Measurements from ENCODE around the gene TRMT61B.

Gene TRMT61B

GRCh38 chr2:28855193-28855592 lies 14.9 kb downstream of the TRMT61B start:
- no peak for DNase-seq

- no peak for DNase-seq
Measured at GRCh38 chr2:28842042-28842441, 28.1 kb downstream of the TRMT61B start.

DNA sequence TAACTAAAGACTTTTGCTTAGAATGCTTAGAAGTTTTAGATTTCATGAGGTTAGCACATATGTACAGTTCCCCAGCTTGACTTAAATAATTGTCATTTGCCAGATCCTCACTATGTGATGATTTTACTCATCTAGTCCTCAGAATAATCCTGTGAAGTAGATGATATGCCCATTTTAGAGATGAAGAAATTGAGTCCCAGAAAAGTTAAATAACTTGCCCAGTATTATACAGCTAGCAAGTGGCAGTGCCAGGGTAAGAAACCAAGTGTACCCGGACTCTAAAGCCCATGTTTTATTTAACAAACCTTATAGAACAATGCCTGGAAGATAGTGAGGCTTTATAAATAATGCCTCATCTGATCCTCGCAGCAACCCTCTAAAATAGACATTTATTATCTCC lies 31.1 kb downstream of the TRMT61B start:
- DNase-seq, result no peak

GRCh38 chr2:28835781-28836180 lies 34.3 kb downstream of the TRMT61B start:
- DNase-seq, result no peak

DNA sequence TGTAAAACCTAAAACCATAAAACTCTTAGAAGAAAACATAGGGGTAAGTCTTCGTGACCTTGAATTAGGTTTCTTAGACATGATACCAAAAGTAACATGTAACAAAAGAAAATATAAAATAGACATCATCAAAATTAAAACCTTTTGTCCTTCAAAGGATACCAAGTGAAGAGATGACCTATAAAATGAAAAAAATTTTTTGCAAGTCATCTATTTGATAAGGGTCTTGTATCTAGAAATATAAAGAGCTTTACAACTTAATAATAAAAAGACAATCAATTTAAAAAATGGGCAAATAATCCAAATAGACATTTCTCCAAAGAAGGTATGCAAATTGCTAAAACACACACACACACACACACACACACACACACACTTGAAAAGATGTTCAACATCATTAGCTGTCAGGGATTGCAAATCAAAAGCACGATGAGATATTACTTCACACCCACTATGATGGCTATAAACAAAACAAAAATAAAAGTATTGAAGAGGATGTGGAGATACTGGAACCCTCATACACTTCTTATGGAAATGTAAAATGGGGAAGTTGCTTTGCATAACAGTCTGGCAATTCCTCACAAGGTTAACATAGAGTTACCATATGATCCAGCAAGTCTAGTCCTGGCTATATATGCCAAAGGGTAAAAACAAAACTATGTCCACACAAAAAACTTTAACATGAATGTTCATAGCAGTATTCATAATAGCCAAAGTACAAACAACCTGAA lies 36.2 kb downstream of the TRMT61B start:
- DNase-seq, result no peak

- no peak for DNase-seq
Measured at GRCh38 chr2:28828382-28828781, 41.7 kb downstream of the TRMT61B start.

GRCh38 chr2:28824870-28825269 lies 45.2 kb downstream of the TRMT61B start:
- DNase-seq, result no peak

DNA sequence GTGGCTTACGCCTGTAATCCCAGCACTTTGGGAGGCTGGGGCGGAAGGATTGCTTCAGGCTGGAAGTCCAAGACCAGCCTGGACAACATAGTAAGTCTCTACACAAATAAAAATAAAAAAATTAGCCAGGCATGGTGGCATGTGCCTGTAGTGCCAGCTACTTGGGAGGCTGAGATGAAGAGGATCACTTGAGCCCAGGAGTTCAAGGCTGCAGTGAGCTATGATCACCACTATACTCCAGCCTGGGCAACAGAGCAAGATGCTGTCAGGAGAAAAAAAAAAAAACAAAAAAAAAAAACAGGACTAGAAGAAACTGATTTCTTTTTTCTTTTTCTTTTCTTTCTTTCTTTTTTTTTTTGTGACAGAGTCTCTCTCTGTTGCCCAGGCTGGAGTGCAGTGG lies 45.9 kb downstream of the TRMT61B start:
- no peak for DNase-seq

GRCh38 chr2:28822036-28822435 lies 48.1 kb downstream of the TRMT61B start:
- no peak for DNase-seq

- DNase-seq, result peak; percentile 9
Measured at GRCh38 chr2:28821295-28821958, 48.7 kb downstream of the TRMT61B start.

GRCh38 chr2:28818053-28818452 lies 52.1 kb downstream of the TRMT61B start:
- no peak for DNase-seq

DNA sequence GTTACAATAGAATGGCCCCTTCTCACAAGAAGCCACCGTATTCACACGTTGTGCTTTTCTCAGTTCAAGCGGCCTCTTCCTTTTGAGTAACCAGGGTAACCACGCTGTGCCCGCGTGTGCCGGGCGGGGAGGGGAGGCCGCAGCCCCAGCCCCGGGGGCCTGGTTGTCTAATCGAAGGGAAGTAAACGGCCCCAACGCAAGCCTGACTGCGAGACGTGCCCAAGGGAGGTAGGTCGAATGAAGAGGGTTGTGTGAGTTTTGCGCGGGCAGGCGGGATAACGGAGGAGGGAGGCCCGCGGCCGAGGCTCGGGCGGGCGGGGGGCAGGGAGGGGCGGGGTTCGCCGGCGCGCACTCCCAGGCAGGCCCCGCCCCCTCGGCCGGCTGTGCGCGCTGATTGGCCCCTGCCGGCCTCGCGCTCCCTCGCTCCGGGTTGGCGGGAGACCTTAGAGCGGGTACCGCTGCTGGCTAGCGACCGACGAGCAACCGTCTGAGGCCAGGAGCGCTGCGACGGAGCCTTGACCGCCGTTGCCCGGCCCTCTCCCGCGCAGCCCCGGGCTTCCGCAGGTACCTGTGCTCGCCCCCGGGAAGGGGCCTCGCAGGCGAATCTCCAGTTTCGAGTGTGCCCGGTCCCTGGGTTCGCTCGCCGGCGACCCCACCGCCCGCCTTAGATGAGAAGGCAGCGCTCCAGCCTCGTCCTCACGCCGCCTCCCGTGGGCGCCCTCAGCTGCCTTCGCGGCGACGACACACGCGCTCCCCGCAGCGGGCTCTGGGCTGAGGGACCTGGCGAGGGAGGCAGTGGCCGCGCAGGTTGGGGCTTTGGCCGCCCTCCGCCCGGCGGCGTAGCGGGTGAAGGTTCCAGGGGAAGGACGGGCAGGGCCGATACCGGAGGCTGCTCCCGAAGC lies 59.5 kb downstream of the TRMT61B start, which contains the start of gene SPDYA:
Gene SPDYA (plus strand): TSS at position 451 of the 902 bp plus-strand sequence. CDS start 5,181 bp downstream, outside the sequence.
- peak; percentile 78 for DNase-seq

DNA sequence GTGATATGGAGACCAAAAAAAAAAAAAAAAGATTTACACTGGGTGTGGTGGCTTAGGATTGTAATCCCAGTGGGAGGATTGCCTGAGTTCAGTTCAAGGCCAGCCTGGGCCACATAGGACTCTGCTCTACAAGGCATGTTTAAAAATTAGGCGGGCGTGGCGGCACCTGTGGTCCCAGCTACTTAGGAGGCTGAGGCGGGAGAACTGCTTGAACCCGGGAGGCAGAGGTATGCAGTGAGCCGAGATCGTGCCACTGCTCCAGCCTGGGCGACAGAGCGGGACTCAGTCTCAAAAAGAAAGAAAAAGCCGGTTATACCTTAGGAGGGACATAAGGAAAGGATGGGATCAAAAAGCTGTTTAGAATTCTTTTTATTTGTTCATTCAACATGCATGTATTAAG lies 60.2 kb downstream of the TRMT61B start:
- DNase-seq, result no peak

- DNase-seq, result no peak
Measured at GRCh38 chr2:28802975-28803429, 67.1 kb downstream of the TRMT61B start.

DNA sequence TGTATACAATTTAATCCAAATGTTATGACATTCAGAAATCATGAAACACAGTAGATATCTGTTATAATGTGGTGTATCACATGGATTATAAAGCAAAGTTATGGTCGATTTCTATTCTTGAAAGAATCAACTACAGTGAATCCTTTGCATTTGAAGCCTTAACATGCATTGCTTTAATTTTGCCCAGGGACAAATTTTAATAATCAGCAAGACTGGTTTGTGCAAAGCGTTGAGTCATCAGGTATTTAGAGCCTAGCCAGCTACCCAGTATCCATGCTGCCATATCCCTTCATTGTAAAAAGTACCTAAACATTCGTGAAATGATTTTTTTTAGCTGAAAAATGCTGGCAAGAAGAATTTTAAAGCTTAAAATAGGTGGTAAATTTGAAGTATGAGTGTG lies 68.4 kb downstream of the TRMT61B start:
- no peak for DNase-seq
